Anterior cingulate cortex (tissue), 58 donors: ENCODE data around the gene GRHPR.
A peak's percentile ranks its signal among the peaks of the same experiment; 100 is the strongest.

Source experiments
- DNase-seq, 58 donors: peaks; one replicate each; lab custom pipeline; 2025; lab: John Stamatoyannopoulos, UW

GRHPR gene

DNA sequence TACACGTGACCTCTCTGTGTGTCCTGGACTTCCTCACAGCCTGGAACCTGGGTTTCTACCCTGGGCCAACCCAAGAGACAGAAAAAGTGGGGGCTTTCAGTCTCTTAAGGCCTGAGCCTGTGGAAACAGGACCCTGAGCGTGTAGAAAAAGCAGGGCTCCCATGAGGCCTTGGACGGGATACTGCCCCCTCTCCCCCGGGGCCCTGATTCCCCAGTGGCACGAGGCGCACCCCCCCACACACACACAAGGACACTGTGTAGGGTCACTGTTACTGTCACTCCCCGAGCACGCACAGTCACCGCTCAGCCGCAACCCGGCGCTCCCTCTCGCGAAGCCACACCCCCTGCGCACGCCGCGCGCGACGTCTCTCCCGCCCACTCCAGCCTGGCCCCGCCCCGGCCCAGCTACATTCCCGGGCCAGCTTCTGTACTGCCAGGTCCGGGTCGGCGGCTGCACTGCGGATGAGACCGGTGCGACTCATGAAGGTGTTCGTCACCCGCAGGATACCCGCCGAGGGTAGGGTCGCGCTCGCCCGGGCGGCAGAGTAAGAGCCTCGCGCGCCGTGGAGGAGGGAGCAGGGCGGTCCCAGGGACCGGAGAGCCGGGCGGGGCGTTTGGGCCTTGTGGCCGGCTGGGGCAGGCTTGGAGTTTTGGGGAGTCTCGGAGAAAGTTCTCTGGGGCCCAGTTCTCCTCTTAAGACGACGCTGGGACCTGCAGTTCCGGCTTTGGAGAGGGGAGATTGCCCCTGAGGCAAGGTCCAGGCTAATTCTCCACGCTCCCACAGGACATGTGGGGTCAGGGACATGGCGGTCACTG, at the start of gene GRHPR:
Gene GRHPR (plus strand): TSS at position 408 of the 816 bp plus-strand sequence. CDS start 55 bp downstream, at position 463.
- DNase-seq: peak; percentile 56 to 96 (median 90)

DNA sequence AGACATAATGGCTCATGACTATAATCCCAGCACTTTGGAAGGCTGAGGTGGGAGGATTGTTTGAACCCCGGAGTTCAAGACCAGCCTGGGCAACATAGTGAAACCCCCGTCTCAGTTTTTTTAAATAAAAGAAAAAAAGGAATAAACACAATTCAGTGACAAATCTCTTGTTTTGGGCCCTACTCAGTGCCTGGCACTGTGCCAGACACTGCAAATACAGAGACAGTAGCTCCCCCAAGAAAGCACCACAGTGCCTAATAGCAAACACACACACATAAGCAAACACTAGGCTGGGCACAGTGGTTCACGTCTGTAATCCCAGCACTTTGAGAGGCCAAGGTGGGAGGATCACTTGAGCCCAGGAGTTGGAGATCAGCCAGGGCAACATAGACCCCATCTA, 49.7 kb upstream of the GRHPR start:
- DNase-seq: no peak

DNA sequence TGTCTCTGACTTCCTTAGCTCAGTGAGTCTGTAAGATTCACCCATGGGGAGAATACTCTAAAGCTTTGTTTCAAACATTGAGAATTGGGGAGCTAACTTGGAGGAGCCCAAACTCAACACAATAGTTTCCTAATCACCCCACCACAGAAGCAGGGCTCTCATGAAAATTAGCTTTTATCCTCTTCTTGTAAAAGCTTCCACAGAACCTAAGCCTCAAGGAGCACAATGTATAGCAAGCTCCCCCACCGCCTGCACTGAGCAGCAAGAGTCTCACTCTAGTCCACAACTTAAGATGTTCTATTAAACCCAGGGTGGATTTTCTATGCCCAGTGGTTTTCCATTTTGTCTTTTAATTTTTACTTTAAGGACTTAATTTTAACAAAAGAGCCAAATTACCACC, 48.9 kb upstream of the GRHPR start:
- no peak for DNase-seq

GRCh38 chr9:37374892-37375291, 47.6 kb upstream of the GRHPR start:
- no peak for DNase-seq

GRCh38 chr9:37377688-37378612, 44.5 kb upstream of the GRHPR start:
- DNase-seq: no peak

- DNase-seq: no peak
Measured at GRCh38 chr9:37378613-37379004, 43.9 kb upstream of the GRHPR start.

DNA sequence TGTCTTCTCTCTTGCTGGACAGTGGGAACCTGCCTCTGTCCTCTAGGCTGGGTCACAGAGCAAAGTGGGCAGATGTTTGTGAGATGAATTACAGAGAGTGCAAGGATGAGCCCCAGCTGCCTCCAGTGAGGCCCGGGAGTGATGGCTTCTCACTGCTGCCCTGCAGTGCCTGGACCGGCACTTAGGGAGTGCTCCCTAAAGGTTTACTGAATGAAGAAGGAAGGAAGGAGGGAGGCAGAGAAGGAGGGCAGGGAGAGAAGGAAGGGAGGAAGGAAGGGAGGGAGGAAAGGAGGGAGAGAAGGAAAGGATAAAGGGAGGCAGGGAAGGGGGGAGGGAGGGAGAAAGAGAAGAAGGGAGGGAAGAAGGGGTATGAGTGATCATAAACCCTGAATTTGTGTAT, 42.7 kb upstream of the GRHPR start:
- no peak for DNase-seq

GRCh38 chr9:37380570-37380969, 41.9 kb upstream of the GRHPR start:
- no peak for DNase-seq

- DNase-seq: peak in 1 of 58 donors; percentile 3
Measured at GRCh38 chr9:37381094-37381741, 41.3 kb upstream of the GRHPR start.

- no peak for DNase-seq
Measured at GRCh38 chr9:37382161-37382981, 40.1 kb upstream of the GRHPR start.

- no peak for DNase-seq
Measured at GRCh38 chr9:37382982-37383357, 39.5 kb upstream of the GRHPR start.

DNA sequence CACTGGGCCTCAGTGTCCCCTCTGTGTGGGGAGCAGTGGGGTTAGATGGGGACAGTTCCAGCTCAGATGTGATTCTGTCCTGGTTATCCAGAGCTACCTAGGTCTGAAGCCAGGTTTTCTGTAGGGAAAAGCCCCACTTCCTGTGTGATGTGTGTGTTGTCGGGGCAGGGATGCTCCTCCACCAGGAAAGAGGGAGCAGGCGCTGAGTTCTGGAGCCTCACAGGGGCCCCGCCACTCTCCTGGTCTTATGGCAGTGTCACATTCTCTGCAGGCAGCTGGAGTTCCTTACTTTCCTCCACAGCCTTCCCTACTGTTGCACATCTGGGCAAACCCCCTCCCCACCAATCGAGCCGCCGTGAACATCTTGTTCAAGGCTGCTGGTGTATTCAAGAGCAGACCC, 39.1 kb upstream of the GRHPR start:
- no peak for DNase-seq

DNA sequence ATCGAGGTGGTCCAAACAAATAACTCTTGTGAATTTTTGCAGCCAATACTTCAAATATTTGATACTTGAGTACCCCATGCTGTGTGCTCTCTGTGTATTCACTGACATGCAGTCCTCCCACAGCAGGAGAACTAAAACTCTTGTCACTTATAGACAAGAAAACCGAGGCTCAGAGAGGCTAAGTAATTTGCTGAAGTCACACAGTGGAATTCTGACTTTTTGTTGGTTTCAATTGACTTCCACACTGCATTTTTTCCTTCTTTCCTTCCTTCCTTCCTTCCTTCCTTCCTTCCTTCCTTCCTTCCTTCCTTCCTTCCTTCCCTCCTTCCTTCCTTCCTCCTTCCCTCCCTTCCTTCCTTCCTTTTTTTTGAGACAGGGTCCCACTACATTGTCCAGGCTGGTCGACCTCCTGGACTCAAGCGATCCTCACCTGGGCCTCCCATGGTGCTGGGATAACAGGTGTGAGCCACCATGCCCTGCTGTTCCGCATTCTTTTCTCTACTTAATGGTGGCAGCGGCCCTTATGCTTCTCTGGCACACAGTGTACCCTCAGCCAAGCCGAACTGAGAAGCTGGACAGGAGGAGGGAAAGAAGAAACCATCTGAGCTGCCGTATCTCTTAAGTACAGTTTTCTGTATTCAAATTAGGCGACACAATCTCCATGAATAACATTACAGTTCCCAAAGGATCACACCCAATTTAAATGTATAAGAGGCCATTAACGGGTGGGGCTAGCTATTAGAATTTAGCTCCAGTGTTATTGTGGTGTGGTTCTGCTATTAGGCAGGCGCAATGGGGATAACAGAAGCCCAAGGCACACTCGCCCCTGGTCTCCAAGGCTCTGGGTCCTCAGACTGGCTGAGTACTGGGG, 38.4 kb upstream of the GRHPR start:
- DNase-seq: no peak

GRCh38 chr9:37385286-37385685, 37.2 kb upstream of the GRHPR start:
- no peak for DNase-seq

DNA sequence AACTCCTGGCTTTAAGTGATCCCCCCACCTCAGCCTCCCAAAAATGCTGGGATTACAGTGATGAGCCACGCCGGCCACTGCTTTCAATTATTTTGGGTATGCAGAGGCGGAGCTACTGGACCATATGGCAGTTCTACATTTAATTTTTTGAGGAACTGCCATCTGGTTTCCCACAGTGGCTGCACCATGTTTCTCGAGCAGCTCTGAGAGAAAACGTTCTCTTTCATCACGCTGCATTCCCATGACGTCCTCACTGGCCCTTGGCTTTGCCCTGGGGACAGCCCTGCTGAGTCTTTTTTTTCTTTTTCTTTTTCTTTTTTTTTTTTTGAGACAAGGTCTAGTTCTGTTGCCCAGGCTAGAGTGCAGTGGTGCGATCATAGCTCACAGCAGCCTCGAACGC, 35.5 kb upstream of the GRHPR start:
- peak in 1 of 58 donors; percentile 11 for DNase-seq

- DNase-seq: no peak
Measured at GRCh38 chr9:37390759-37391158, 31.7 kb upstream of the GRHPR start.

- DNase-seq: no peak
Measured at GRCh38 chr9:37392272-37392671, 30.2 kb upstream of the GRHPR start.

DNA sequence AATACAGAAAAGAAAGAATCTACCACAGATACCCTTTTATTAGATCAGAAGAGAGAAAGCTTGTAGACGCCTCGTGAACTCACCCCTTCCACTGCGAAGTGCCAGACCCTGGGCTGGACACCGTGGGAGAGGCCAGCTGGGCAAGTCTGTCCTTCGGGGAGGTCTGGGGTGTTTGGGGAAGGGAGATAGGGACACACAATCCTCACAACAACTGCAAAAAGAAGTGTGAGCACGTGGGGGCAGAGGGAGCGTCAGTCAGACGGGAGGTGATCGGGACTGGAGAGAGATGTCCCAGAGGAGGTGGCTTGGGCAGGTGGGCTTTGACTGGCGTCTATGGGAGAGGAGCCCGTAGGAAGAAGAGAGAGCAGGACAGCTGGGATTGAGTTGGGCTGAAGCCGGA, 27.3 kb upstream of the GRHPR start:
- no peak for DNase-seq

- DNase-seq: no peak
Measured at GRCh38 chr9:37395663-37396062, 26.8 kb upstream of the GRHPR start.
